GM18868 (cell line): Measurements from ENCODE around the gene ZFAND4.
"Not testable (repeated sequence)": the region's sequence is repeated elsewhere in the genome, so short reads cannot be mapped to it uniquely, and the experiment has no call there.

Source experiments
- ATAC-seq: cut with Tn5 transposase; IDR thresholded peaks from one replicate; pipeline ENCODE4 v1.9.1; 2021; ENCODE audit warnings: mild to moderate bottlenecking, moderate library complexity; ENCODE audit not compliant: unreplicated experiment

The ZFAND4 gene

DNA sequence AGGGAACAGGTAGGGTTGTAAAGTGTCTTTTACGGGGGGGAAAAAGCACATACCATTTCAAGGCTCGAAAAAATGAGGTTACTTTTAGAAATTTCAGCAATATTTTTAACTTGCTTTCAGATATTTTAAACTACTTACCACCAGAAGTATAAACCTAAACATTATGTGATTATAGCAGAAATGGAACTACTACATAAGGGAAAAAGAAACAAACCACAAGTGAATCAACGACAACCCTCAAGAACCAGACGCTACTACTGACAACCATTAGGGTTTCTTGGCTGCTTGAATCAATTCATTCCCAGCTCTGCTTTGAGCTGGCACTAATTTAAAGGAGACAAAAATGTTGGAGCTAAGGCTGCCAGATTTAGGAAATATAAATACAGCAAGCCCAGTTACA, 80.1 kb downstream of the ZFAND4 start:
- no peak for ATAC-seq

DNA sequence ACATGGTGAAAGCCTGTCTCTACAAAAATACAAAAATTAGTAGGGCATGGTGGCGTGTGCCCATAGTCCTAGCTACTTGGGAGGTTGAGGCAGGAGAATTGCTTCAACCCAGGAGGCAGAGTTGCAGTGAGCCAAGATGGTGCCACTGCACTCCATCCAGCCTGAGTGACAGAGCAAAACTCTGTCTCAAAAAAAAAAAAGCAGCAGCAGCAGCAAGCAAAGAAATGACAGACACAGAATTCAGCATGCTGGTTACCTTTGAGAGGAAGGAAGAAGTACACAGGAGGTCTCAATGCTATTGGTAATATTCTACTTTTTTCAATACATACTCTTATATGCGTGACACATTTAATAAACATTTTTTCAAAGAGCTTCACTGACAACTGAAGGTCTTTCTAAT, 81.3 kb downstream of the ZFAND4 start:
- no peak for ATAC-seq

DNA sequence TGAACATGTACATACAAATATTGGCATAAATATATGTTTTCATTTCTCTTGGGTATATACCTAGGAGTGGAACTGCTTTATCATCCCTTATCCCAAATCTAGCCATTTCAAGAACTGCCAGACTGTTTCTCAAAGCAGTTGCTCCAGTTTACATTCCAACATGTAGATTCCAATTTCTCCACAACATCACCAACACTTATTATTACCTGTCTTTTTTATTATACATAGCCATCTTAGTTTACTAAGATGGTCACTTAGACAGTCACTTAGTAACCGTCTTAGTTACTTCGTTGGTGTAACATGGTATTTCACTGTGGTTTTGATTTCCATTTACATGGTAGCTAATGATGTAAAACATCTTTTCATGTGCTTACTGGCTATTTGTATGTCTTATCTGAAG, 82.7 kb downstream of the ZFAND4 start:
- no peak for ATAC-seq

DNA sequence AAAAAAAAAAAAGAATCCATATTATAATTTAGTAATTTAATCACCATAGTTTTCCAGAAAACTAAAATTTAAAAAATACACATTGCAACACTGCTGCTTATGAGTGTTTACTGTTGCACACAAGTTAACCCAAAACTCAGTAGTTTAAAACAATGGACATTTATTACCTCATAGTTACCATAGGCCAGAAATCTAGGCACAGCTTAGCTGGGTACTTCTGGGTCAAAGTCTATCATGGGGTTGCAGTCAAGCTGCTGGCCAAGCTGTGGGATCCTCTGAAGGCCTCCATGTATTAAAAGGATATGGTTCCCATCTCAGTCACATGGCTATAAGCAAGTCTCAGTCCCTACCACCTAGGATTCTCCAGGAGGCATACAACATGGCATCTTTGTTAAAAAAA, 83.6 kb downstream of the ZFAND4 start:
- no peak for ATAC-seq

DNA sequence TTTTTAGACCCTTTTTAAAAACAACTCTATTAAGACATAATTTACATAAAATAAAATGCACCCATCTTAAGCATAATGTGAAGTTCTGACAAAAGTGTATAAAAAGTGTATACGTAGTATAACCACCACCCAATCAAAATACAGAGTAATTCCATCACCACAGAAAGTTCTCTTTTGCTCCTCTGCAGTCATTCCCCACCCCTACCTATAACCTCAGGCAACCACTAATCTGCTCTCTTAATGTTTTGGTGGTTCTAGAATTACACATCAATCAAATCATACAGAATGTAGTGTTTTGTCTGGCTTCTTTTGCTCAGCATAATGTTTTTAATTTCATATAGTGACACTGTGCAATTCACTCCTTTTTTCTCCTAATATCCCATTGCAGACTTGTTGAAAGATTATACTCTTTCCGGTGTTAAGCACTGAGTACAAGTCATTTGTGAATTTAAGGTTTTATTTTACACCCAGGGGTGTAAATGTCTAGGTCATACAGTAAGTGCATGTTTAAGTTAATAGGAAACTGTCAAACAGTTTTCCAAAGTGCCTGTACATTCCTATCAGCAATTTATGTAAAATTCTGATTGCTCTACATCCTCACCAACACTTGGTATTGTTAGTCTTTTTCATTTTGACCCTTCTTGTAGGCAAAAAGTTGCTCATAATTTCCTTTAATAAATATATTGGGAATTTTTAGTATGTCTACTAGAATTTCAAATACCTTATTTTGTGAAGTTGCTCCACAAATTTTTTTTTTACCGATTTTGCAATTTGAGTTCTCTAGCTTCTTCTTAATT, 86.3 kb downstream of the ZFAND4 start:
- no peak for ATAC-seq

DNA sequence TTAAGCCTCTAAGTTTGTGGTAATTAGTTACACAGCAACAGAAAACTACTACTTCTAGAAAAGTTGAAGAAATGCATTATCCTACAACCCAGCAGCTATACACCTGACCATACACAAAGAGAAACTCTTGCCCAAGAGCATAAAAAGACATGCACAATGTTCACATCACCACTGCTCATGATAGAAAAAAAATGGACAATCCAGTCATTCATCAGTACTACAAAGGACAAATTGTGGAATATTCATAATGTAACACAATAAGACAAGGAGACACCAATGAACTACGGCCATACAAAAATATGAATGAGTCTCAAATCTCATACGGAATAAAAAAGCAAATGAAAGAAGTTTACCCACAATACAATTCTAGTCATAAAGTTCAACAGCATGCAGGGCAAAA, 87.4 kb downstream of the ZFAND4 start:
- no peak for ATAC-seq

DNA sequence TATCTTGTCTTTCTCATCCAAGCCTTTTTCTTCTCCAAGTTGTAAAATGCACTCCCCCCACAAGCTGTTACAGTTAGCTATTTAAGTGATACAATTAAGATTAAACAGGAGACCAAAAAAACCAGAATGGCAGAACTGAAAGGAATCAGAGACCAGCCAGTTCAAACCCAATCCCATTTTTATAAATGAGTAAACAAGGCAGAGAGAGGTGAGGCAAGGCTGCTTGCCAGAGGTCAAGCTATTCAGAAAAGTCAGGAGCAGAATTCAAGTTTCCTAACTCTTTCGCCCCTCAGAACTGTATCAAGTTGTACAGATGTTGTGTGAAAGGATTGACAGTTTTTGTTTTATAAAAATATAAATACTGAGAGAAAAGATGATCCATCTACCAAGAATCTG, 90.2 kb downstream of the ZFAND4 start:
- ATAC-seq = no peak

DNA sequence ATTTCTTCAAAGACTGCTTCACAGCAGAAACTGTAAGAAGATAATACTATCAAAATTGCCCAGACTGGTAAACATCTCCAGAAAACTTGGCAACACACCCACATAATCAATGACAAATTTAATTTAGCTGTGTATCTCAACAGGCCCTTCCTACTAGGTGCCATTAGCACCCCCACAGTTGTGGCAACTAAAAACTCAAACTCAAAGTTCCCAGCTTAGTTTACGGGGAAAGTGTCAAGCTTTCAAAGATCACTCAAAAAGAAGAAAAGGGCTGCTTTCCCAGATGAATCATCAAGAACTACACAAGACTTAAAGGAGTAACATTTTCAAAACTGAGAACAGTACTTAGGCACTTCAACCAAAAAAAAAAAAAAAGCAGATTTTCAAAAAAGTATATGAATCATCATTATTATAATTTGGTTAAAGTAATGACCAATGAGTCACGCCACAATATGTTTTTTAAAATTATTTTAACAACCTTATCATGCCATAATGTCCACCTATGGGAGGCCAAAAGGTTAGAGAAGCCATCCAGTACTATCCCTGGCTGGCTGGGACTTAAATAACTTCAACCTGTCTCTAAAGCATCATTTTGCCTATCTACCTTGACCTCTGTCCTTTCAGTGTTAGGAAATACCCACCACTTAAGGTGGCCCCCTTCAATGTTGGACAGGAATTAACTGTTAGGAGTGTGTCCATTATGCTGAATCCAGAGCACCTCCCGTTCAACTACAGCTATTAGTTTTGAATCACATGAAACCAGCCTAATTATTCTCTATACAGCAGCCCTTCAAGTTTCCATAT, 90.8 kb downstream of the ZFAND4 start:
- ATAC-seq = no peak

DNA sequence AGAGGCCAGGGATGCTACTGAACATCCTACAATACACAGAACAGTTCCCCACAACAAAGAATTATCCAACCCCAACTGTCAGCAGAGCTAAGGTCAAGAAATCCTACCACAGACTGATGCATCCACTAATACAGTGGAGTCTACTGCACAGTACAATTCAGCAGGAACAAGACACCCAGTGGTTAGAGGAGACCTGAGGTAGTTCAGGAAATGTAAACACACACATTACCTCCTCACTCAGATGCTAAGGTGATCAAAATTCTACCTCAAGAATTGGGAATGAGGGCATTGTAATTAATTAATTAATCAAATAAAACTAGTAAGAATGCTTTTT, 91.4 kb downstream of the ZFAND4 start:
- peak; percentile 35 for ATAC-seq

DNA sequence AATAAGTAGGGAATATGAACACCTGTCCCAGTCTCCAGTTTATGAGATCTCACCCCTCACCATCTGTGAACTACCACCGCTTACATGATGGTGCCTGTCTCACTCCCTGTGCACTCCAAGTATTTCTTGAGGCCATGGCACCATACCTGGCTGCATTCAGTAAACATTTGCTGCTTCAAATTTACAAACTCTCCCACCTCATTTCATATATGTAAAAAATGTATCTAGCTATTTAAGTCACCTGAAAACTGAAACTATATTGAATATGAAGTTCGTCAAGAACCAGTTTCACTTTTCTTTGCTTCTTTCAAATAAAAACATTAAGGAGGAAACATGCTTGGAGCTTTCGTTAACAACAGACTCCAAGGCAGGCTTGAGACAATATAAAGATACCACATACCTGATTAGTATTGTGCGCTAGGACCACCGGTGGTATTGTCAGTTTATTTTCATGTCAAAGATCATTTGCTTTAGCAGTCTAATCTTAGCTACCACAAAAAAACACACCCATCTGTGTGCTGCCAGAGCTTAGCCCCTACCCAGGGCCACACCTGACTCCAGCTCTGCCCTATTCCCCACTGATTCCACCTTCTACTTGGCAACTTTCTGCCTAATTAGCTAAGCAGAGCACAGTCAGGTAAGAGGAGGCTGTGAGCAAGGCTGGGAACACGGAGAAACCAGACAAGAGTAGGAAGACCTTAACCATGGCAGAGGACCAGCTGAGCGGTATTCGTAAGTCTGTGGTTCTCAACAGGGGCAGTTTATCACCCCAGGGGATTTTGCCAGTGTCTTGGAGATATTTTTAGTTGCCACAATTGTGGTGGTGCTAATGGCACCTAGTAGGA, 92.0 kb downstream of the ZFAND4 start:
- ATAC-seq = peak; percentile 73

DNA sequence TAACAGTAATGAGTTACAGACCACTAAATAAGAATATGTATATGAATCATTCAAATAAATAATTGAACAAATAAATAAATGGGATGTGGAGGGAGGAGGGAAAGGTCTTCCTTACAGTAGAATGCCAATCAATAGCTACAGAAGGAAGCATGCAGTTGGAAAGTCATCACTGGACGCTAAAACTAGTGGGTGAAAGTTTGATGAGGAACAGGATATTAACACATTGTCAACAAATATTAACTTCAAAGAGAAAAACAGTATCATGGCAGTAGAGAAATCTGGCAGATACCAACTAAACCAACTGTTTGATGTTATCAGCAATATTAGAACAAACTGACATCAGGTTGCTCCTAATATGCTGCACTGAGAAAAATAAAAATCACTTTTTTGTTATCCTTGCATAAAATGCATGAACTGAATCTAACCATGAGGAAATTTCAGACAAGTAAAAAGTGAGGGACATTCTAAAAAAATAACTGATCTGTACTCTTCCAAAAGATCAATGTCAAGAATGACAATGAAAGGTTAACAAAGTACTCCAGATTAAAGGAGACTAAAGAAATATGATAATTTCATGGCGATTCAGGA, 94.1 kb downstream of the ZFAND4 start:
- no peak for ATAC-seq

DNA sequence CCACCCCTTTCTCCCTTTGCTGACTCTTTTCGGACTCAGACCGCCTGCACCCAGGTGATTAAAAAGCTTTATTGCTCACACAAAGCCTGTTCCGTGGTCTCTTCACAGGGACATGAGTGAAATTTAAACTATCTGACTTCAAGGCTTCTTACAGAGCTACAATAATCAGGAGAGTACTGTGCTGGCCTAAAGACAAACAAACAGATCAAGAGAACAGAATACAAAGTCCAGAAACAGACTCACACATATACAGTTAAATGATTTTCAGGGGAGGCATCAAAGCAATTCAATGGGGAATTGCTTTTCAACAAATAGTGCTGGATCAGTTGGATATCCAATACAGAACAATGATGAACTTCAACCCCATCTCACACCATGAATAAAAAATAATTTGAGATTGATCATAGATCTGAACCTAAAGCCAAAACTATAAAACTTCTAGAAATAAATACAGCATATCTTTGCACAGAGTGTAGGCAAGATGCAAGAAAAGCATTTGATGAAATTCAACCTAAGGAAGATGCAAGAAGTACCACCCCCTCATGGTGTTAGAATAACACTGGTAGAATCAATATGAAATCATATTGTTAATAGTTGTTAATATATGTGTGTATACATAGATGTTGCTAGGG, 96.5 kb downstream of the ZFAND4 start:
- no peak for ATAC-seq

DNA sequence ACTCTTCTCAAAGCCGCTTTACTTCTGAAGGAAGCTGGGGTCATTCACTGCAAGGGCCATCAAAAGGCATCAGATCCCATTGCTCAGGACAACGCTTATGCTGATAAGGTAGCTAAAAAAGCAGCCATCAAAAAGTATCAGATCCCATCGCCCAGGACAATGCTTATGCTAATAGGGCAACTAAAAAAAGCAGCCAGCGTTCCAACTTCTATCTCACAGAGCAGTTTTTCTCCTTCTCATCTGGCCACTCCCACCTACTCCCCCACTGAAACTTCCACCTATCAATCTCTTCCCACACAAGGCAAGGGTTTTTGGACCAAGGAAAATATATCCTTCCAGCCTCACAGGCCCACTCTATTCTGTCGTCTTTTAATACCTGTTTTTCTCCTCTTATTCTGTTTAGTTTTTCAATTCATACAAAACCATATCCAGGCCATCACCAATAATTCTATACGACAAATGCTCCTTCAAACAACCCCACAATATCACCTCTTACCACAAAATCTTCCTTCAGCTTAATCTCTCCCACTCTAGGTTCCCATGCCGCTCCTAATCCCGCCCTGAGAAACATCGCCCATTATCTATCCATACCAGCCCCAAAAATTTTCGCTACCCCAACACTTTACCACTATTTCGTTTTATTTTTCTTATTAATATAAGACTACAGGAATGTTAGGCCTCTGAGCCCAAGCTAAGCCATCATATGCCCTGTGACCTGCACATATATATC, 97.4 kb downstream of the ZFAND4 start:
- not testable (repeated sequence) for ATAC-seq

DNA sequence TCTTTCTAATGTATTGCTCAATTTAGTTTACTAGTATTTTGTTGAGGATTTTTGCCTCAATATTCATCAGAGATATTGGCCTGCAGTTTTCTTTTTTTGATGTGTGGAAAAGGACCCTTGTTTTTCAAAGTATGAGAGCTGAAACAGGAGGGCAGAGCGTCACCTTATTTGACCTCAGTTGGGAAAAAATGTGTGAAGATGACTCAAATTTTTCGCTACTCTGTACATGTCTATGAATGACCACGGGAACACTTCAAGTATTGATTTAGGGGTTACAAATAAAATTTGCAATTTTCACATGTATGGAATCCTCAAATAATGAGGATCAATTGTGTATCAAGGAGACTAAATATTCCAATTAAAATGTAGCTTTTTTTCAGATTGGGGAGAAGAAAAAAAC, 103.1 kb downstream of the ZFAND4 start:
- ATAC-seq = no peak

DNA sequence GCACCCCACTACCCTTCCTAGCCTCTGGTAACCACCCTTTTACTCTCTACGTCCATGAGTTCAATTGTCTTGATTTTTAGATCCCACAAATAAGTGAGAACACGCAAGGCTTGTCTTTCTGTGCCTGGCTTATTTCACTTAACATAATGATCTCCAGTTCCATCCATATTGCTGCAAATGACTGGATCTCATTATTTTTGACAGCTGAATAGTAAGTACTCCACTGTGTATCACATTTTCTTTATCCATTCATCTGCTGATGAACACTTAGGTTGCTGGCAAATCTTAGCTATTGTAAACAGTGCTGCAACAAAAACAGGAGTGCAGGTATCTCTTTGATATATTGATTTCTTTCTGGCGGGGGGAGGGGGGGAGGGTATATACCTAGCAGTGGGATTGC, 106.2 kb downstream of the ZFAND4 start:
- no peak for ATAC-seq
